Epithelial cell of esophagus (primary cell): Measurements from ENCODE around the gene GCNT1.

Experiments used
- DNase-seq: peaks from one replicate; pipeline ENCODE4 v3.0.0; 2010; ENCODE audit warnings: low read depth
- H3K4me3 ChIP-seq: 2 replicates; pipeline ENCODE4 v1.5.1; 2011; ENCODE audit warnings: mild to moderate bottlenecking, low read length, control low read depth
- TF ChIP-seq, protein P1 (sequence below): IDR thresholded peaks from 2 replicates; pipeline ENCODE4 v1.5.1; 2011; ENCODE audit warnings: low read depth, mild to moderate bottlenecking, low read length, control low read depth, inconsistent platforms; ENCODE audit not compliant: insufficient read depth; ENCODE audit errors: missing control alignments

GCNT1 gene

DNA sequence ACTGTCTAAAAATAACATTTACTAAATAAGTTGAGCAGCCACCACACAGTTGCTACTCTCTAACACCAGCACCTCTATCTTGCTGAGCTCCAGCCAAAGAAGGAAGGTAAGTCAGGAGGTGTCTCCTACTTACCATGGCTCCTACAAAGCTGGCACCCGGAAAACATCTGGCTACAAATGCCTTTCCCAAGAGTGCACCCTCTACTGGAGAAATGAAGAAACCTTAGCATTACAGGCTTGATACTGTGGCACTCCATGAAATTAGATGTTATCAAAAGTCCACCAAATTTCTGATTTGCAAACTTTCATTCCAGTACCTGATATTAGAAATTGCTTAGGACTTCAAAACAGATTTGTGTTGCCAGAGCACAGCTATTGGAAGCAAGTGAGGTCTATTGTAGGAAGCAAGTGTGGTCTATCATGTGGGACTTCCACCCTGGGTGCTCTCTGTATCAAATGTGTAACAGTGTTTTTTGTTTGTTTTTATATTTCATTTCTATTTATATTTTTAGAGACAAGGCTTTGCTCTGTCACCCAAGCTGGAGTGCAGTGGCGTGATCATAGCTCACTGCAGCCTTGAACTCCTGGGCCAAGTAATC lies 39.1 kb upstream of the GCNT1 start:
- H3K4me3 ChIP-seq, result no peak overlapping the region
- peak; percentile 53 for DNase-seq
- TF ChIP-seq, protein P1, sequence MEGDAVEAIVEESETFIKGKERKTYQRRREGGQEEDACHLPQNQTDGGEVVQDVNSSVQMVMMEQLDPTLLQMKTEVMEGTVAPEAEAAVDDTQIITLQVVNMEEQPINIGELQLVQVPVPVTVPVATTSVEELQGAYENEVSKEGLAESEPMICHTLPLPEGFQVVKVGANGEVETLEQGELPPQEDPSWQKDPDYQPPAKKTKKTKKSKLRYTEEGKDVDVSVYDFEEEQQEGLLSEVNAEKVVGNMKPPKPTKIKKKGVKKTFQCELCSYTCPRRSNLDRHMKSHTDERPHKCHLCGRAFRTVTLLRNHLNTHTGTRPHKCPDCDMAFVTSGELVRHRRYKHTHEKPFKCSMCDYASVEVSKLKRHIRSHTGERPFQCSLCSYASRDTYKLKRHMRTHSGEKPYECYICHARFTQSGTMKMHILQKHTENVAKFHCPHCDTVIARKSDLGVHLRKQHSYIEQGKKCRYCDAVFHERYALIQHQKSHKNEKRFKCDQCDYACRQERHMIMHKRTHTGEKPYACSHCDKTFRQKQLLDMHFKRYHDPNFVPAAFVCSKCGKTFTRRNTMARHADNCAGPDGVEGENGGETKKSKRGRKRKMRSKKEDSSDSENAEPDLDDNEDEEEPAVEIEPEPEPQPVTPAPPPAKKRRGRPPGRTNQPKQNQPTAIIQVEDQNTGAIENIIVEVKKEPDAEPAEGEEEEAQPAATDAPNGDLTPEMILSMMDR, result peak; percentile 68

DNA sequence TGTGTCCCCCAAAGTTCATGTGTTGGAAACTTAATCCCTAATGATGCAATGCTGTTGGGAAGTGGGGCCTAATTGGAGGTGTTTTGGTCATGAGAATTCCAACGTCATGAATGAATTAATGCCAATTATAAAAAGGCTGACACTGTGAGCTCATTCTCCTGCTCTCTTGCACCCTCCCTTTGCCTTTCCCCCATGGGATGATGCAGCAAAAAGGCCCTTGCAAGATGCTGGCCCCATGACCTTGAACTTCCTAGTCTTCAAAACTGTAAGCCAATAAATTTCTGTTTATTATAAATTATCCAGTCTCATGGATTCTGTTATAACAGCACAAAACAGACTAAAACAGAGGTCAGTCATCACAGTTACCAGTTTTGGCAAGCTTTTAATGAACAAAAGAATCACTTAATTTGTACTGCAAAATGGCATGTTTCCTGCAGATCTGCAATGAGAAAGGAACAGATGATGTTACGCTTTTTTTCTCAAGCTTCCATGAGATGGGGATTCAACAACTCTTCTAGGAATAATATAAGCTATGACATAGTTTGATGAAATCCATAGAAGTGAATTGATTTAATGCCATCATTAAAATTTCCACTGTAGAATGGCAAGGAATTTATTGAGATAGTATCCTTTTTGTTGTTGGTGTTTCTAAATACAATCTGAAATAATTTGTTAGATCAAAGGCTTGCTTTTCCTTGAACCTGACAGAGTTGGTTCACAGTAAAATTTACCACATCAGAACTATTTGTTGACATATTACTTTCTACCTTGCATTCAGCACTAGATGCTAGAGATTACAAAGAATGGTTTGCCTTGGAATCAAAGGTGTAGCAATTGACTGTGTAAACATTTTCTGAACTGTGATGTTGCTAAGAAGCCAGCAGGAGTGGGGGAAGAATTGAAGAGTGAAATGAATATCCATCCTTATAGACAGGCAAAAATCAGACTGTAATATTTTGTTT lies 35.5 kb upstream of the GCNT1 start:
- no peak overlapping the region for H3K4me3 ChIP-seq
- TF ChIP-seq, protein P1, result no peak
- DNase-seq, result no peak

DNA sequence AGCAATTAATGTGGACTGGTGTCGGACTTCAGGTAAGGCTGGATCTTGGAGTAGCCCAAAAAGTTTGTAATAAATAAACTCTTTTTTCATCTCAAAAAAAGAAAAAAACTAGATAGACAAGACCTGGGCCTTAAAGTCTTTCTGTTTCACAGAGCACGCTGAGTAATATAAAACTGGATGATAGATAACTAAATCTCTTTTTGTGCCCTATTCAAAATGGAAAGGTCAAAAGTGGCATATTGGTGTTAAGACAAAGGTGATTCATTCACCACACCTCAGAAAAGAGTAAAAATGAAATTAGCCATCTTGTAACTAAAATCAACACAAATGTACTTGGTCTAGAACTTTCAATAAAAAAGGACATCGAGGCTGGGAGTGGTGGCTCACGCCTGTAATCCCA lies 34.5 kb upstream of the GCNT1 start:
- no peak for DNase-seq
- no peak overlapping the region for H3K4me3 ChIP-seq
- TF ChIP-seq, protein P1, result no peak

DNA sequence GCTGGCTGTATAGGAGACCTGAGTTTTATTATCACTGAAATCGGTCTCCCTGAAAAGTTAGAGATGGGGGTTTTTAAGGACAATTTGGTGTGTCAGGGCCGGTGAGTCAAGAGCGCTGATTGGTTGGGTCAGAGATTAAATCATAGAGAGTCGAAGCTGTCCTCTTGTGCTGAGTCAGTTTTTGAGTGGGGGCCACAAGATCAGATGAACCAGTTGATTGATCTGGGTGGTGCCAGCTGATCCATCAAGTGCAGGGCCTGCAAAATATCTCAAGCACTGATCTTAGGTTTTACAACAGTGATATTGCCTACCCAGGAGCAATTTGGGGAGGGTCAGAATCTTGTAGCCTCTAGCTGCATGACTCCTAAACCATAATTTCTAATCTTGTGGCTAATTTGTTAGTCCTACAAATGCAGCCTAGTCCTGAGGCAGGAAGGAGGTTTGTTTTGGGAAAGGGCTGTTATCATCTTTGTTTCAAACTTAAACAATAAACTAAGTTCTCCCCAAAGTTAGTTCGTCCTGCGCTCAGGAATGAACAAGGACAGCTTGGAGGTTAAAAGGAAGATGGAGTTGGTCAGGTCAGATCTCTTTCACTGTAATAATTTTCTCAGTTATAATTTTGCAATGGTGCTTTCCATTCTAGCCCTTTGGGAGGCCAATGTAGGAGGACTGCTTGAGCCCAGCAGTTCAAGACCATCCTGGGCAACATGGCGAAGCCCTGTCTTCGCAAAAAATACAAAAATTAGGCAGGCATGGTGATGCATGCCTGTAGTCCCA lies 33.1 kb upstream of the GCNT1 start:
- TF ChIP-seq, protein P1, result no peak
- DNase-seq, result no peak
- H3K4me3 ChIP-seq, result no peak overlapping the region

DNA sequence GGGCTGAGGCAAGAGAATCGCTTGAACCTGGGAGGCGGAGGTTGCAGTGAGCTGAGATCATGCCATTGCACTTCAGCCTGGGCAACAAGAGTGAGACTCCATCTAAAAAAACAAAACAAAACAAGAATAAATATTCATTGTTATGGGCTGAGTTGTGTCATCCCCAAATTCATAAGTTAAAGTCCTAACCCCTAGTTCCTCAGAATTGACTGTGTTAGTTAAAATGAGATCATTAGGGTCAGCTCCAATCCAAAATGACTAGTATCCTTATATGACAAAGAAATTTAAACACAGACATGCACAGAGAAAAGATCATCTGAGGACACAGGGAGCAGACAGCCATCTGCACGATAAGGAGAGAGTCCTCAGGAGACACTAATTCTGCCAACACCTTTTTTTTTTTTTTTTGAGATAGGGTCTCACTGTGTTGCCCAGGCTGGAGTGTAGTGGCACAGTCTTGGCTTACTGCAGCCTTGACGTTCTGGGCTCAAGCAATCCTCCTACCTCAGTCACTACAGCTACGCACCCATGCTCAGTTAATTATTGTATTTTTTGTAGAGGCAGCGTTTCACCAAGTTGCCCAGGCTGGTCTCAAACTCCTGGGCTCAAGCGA lies 32.1 kb upstream of the GCNT1 start:
- H3K4me3 ChIP-seq, result no peak overlapping the region
- TF ChIP-seq, protein P1, result no peak
- no peak for DNase-seq

DNA sequence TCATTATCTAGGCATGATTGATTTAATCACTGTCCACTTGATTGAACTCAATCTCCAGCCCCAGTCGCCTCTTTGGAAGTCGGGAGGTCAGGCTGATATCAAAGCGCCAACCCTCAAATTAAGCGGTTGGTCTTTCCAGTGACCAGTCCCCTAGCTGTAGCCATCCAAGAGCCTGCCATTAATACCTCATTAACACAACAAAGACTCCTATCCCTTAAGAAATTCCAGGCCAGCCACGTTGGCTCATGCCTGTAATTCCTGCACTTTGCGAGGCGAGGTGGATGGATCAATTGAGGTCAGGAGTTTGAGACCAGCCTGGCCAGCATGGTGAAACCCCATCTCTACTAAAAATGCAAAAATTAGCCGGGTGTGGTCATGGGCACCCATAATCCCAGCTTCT lies 27.4 kb upstream of the GCNT1 start:
- H3K4me3 ChIP-seq, result no peak overlapping the region
- TF ChIP-seq, protein P1, result no peak
- DNase-seq, result no peak
